CD14-positive monocyte (primary cell): ENCODE results near the gene HPRT1. TPM values are rescaled to one million over a fixed set of nuclear protein-coding genes. Genes with fewer than 3 reads are reported as not detected.

Source experiments
- DNase-seq, 3 donors: peaks; one replicate each; pipeline ENCODE4 v3.0.0-alpha.2; 2011 to 2022
- H2AFZ ChIP-seq: 2 replicates; pipeline ENCODE4 v1.6.0; 2012; ENCODE audit warnings: mild to moderate bottlenecking, low read depth, low read length, inconsistent platforms; ENCODE audit not compliant: insufficient read depth, poor library complexity, severe bottlenecking
- H3K27ac ChIP-seq, 2 donors: 1 replicate in 1 of 2; 2 replicates in 1 of 2; pipeline ENCODE4 v1.5.1; 2012 to 2013; ENCODE audit warnings: low read length in 2 of 2, control low read depth in 1 of 2, inconsistent platforms in 1 of 2, low read depth in 1 of 2, mild to moderate bottlenecking in 1 of 2
- H3K27me3 ChIP-seq, 2 donors: one replicate each; pipeline versions ENCODE4 v1.6.0 to v1.6.1; 2011 to 2013; ENCODE audit warnings: low read length in 2 of 2; ENCODE audit not compliant: control insufficient read depth in 2 of 2, insufficient read depth in 2 of 2
- H3K36me3 ChIP-seq, 2 donors: replicated peaks in 1 of 2; 1 replicate in 1 of 2; 2 replicates in 1 of 2; pipeline versions ENCODE4 v1.5.1 to v1.6.1; 2012 to 2013; ENCODE audit warnings: low read length in 2 of 2, control low read depth in 1 of 2, inconsistent platforms in 1 of 2, mild to moderate bottlenecking in 1 of 2; ENCODE audit not compliant: insufficient read depth in 2 of 2, control insufficient read depth in 1 of 2
- H3K4me1 ChIP-seq, 2 donors: 1 replicate in 1 of 2; 2 replicates in 1 of 2; pipeline versions ENCODE4 v1.5.1 to v1.6.1; 2012 to 2013; ENCODE audit warnings: low read length in 2 of 2, control low read depth in 1 of 2, inconsistent platforms in 1 of 2, mild to moderate bottlenecking in 1 of 2, moderate library complexity in 1 of 2; ENCODE audit not compliant: insufficient read depth in 2 of 2, control insufficient read depth in 1 of 2
- H3K4me2 ChIP-seq: replicated peaks from 2 replicates; pipeline ENCODE3; 2012; ENCODE audit warnings: low read length, moderate library complexity, mild to moderate bottlenecking; ENCODE audit not compliant: poor library complexity, severe bottlenecking; ENCODE audit errors: extremely low read depth
- H3K4me3 ChIP-seq, 3 experiments: fragments of 200-600 bp in 1 of 3; sonication (generic) in 1 of 3; replicated peaks in 1 of 3; 1 replicate in 2 of 3; 2 replicates in 1 of 3; pipeline ENCODE4 v1.5.1; 2011 to 2013; ENCODE audit warnings: low read length in 3 of 3, mild to moderate bottlenecking in 3 of 3, control low read depth in 2 of 3, low read depth in 2 of 3, inconsistent platforms in 1 of 3, moderate library complexity in 1 of 3
- H3K79me2 ChIP-seq: 2 replicates; pipeline ENCODE4 v1.6.0; 2012; ENCODE audit warnings: mild to moderate bottlenecking, control low read depth, inconsistent platforms, low read length, moderate library complexity; ENCODE audit not compliant: insufficient read depth
- H3K9ac ChIP-seq: 2 replicates; pipeline ENCODE4 v1.6.0; 2017; ENCODE audit warnings: low read length, mild to moderate bottlenecking; ENCODE audit not compliant: insufficient read depth, poor library complexity, severe bottlenecking
- H3K9me3 ChIP-seq, 2 donors: replicated peaks in 1 of 2; 1 replicate in 1 of 2; 2 replicates in 1 of 2; pipeline versions ENCODE4 v1.5.1 to v1.6.1; 2012 to 2013; ENCODE audit warnings: low read length in 2 of 2, control low read depth in 1 of 2; ENCODE audit not compliant: control insufficient read depth in 1 of 2, insufficient read depth in 1 of 2
- H4K20me1 ChIP-seq: 2 replicates; pipeline ENCODE4 v1.6.0; 2012; ENCODE audit warnings: mild to moderate bottlenecking, low read length, control low read depth, moderate library complexity; ENCODE audit not compliant: insufficient read depth
- H3K27ac Mint-ChIP-seq, 7 donors: one replicate each; pipeline ENCODE4 v1.8.0; 2020; ENCODE audit warnings: mild to moderate bottlenecking in 7 of 7, mixed read lengths in 7 of 7, moderate library complexity in 6 of 7, inconsistent platforms in 2 of 7
- H3K27me3 Mint-ChIP-seq, 3 donors: one replicate each; pipeline ENCODE4 v1.8.0; 2021 to 2022; ENCODE audit warnings: low read depth in 3 of 3, mild to moderate bottlenecking in 3 of 3, mixed read lengths in 3 of 3, moderate library complexity in 3 of 3, inconsistent platforms in 1 of 3
- H3K36me3 Mint-ChIP-seq, 2 donors: one replicate each; pipeline ENCODE4 v1.8.0; 2020; ENCODE audit warnings: mixed read lengths in 2 of 2, inconsistent platforms in 1 of 2, mild to moderate bottlenecking in 1 of 2
- H3K4me1 Mint-ChIP-seq: one replicate; pipeline ENCODE4 v1.8.0; 2020; ENCODE audit warnings: mild to moderate bottlenecking, mixed read lengths
- H3K4me3 Mint-ChIP-seq, 2 donors: one replicate each; pipeline ENCODE4 v1.8.0; 2020; ENCODE audit warnings: mild to moderate bottlenecking in 2 of 2, mixed read lengths in 2 of 2, moderate library complexity in 1 of 2
- H3K9me3 Mint-ChIP-seq, 7 donors: one replicate each; pipeline ENCODE4 v1.8.0; 2020 to 2022; ENCODE audit warnings: mixed read lengths in 7 of 7, mild to moderate bottlenecking in 6 of 7, moderate library complexity in 6 of 7, inconsistent platforms in 2 of 7
- WGBS: methylation state at CpG from one replicate; pipeline ENCODE4 v1.1.5; 2013; ENCODE audit warnings: missing lambda C conversion rate; ENCODE audit not compliant: insufficient coverage; 5-methylcytosine and 5-hydroxymethylcytosine counted together
- intact Hi-C, 2 donors: fragments of 100-400 bp; cut with micrococcal nuclease; formaldehyde crosslinking; loops; one replicate each; pipeline versions ENCODE4 v1.15.0 to v1.15.1; 2023
- polyA plus RNA-seq, 3 donors: library from polyadenylated mRNA; depleted of rRNA in 1 of 3; unstranded in 2 of 3; stranded (reverse) in 1 of 3; fragments of 300-500 nt in 2 of 3; fragments of >200 nt in 1 of 3; fragmentation: Illumina TruSeq in 2 of 3; gene quantifications; 1 replicate in 2 of 3; 2 replicates in 1 of 3; pipeline ENCODE4 v1.2.3, GENCODE V29; 2012 to 2021
- TF ChIP-seq, protein P1 (sequence below): fragments of 200-600 bp; IDR thresholded peaks from one replicate; pipeline ENCODE4 v1.8.0; 2022; ENCODE audit warnings: antibody characterized with exemption, mild to moderate bottlenecking

The HPRT1 gene
- polyA plus RNA-seq, 3 donors = 13.0 to 56.4 (median 54.5) TPM

DNA sequence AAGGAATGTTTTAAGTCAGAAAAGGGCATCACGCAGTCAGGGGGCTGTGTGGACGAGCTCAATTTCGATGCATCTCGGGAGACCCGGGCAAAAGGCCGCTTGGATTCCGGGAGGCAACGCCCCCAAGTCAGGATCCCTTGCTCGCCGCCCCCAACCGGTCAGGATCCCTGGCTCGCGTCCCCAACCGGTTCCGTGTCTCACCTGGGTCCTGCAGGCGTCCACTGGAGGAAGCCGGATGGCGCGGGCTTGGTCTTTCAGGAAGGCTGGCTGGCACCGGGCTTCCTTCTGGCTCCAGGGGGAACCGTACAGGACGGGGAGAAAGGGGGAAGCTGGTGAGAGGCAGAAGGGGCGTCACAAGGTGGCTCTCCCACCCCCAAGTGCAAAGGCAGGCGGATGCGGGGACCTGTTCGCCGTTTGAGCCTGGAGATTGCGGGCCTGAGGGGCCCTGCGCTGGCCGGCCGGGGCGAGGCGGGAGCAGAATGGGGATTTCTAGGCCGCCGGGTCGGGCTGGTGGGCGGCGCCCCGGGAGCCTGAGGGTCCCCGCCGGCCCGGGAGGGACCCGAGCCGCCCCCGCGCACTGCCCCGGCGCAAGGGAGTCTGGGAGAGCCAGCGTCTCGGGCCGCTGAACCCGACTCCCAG lies 84.7 kb downstream of the HPRT1 start:
- H3K79me2 ChIP-seq = no peaks in the 10 kb centered on the region
- no peak overlapping the region for H2AFZ ChIP-seq
- TF ChIP-seq, protein P1, sequence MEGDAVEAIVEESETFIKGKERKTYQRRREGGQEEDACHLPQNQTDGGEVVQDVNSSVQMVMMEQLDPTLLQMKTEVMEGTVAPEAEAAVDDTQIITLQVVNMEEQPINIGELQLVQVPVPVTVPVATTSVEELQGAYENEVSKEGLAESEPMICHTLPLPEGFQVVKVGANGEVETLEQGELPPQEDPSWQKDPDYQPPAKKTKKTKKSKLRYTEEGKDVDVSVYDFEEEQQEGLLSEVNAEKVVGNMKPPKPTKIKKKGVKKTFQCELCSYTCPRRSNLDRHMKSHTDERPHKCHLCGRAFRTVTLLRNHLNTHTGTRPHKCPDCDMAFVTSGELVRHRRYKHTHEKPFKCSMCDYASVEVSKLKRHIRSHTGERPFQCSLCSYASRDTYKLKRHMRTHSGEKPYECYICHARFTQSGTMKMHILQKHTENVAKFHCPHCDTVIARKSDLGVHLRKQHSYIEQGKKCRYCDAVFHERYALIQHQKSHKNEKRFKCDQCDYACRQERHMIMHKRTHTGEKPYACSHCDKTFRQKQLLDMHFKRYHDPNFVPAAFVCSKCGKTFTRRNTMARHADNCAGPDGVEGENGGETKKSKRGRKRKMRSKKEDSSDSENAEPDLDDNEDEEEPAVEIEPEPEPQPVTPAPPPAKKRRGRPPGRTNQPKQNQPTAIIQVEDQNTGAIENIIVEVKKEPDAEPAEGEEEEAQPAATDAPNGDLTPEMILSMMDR = no peak
- Mint-ChIP-seq H3K4me3 (peak overlapping the region; percentile 65 to 83), H3K27ac (no peak overlapping the region), H3K4me1 (peaks cover 43% of the 10 kb centered on the region), H3K9me3 (peaks cover 0 to 26% (median 6%) of the 10 kb centered on the region in 7 donors), H3K27me3 (peaks cover 6 to 42% (median 39%) of the 10 kb centered on the region in 3 donors), H3K36me3 (peaks cover 4% of the 10 kb centered on the region in 2 donors)
- H4K20me1 ChIP-seq = no peaks in the 10 kb centered on the region
- DNase-seq = peak in 1 of 3 donors; percentile 2
- peaks cover 19 to 21% of the 10 kb centered on the region in 2 donors for H3K4me1 ChIP-seq
- peaks cover 0 to 9% of the 10 kb centered on the region in 2 donors for H3K9me3 ChIP-seq
- intact Hi-C loops = no loop called here
- H3K4me2 ChIP-seq = peak overlapping the region; percentile 50
- H3K27me3 ChIP-seq = peaks cover 13 to 47% of the 10 kb centered on the region in 2 donors
- H3K4me3 ChIP-seq = peak overlapping the region in 1 of 3 experiments; percentile 15
- WGBS = 2% methylated on average over 36 of the region's 52 CpGs
- no peaks in the 10 kb centered on the region for H3K36me3 ChIP-seq
- no peak overlapping the region for H3K9ac ChIP-seq
- no peak overlapping the region for H3K27ac ChIP-seq

DNA sequence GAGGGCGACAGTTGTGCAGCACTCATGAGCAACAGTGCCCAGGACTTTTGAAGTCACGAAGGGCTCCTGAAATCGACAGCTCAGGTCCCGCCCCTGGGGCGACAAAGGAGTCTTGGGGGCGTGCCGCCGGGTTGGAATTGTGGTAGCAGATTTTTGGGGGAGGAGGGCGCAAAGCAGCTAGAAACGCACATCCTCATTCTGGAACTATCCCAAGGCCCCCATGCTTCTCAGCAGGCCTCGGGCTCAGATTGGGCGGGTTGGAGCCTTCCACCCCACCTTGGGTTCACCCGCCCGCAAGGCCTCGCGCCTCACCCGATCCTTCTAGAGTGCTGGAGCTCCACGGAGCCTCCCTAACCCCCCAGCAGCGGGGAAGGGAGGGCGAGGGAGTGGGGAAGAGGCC lies 85.5 kb downstream of the HPRT1 start:
- no peak overlapping the region for H3K27ac ChIP-seq
- H3K79me2 ChIP-seq = no peaks in the 10 kb centered on the region
- no peak overlapping the region for H3K4me3 ChIP-seq
- no peak for DNase-seq
- Mint-ChIP-seq H3K27ac (peak overlapping the region in 1 of 7 donors; percentile 85), H3K4me1 (peaks cover 51% of the 10 kb centered on the region), H3K27me3 (peaks cover 10 to 51% (median 48%) of the 10 kb centered on the region in 3 donors), H3K36me3 (peaks cover 4% of the 10 kb centered on the region in 2 donors), H3K9me3 (peaks cover 0 to 32% (median 9%) of the 10 kb centered on the region in 7 donors), H3K4me3 (peak overlapping the region in 1 of 2 donors; percentile 71)
- H2AFZ ChIP-seq = no peak overlapping the region
- TF ChIP-seq, protein P1 = no peak
- H3K9me3 ChIP-seq = peaks cover 0 to 9% of the 10 kb centered on the region in 2 donors
- WGBS = 100% methylated on average over 2 of the region's 20 CpGs
- H3K36me3 ChIP-seq = no peaks in the 10 kb centered on the region
- no peak overlapping the region for H3K4me2 ChIP-seq
- H4K20me1 ChIP-seq = no peaks in the 10 kb centered on the region
- H3K27me3 ChIP-seq = peaks cover 13 to 55% of the 10 kb centered on the region in 2 donors
- intact Hi-C loops = no loop called here
- peaks cover 28 to 30% of the 10 kb centered on the region in 2 donors for H3K4me1 ChIP-seq
- H3K9ac ChIP-seq = no peak overlapping the region
